ENCODE measurements around the gene MMUT.
A peak's percentile ranks its signal among the peaks of the same experiment; 100 is the strongest.
"Not testable (repeated sequence)": the region's sequence is repeated elsewhere in the genome, so short reads cannot be mapped to it uniquely, and the experiment has no call there.

The MMUT gene

GRCh38 chr6:49476564-49476963 lies 13.5 kb upstream of the MMUT start:
- H3K79me2 ChIP-seq (ENCODE audit: control insufficient read depth, insufficient read depth, low read length); H3K4me3 ChIP-seq (ENCODE audit: low read length); H3K4ac ChIP-seq (ENCODE audit: low read depth, low read length); H4K8ac ChIP-seq (ENCODE audit: low read depth, low read length); H3K18ac ChIP-seq (ENCODE audit: low read length); DNase-seq; H3K36me3 ChIP-seq (ENCODE audit: control insufficient read depth, insufficient read depth, low read length); H4K5ac ChIP-seq (ENCODE audit: low read length); H2AK5ac ChIP-seq (ENCODE audit: low read length); H3K79me1 ChIP-seq (ENCODE audit: low read length); H3K27me3 ChIP-seq (ENCODE audit: insufficient read depth, low read length, poor library complexity); H2BK120ac ChIP-seq (ENCODE audit: low read depth, low read length); H3K4me1 ChIP-seq (ENCODE audit: control insufficient read depth, low read depth, low read length); H3K27ac ChIP-seq (ENCODE audit: low read depth, low read length); H3K9ac ChIP-seq (ENCODE audit: low read length); H3K23ac ChIP-seq (ENCODE audit: low read length); H3K4me2 ChIP-seq (ENCODE audit: low read length); H2BK5ac ChIP-seq (ENCODE audit: low read length); H3K56ac ChIP-seq (ENCODE audit: low read length); H2BK15ac ChIP-seq (replicated peaks; ENCODE audit: low read depth): not testable (repeated sequence)
- no CpG with 5 or more reads among the region's 2 CpGs for WGBS (ENCODE audit: extremely low coverage, insufficient coverage, low lambda C conversion rate)

GRCh38 chr6:49468042-49468441 lies 5.0 kb upstream of the MMUT start:
- Histone ChIP-seq H4K5ac (ENCODE audit: low read length) (no peak overlapping the region), H3K4ac (ENCODE audit: low read depth, low read length) (no peak overlapping the region)
- WGBS (ENCODE audit: extremely low coverage, insufficient coverage, low lambda C conversion rate) = no CpG with 5 or more reads among the region's 9 CpGs

GRCh38 chr6:49464691-49465090 lies 1.6 kb upstream of the MMUT start:
- Histone ChIP-seq H3K9ac (ENCODE audit: low read length) (no peak overlapping the region), H3K4me2 (ENCODE audit: low read length) (no peak overlapping the region), H2BK5ac (ENCODE audit: low read length) (no peak overlapping the region), H2BK120ac (ENCODE audit: low read depth, low read length) (no peak overlapping the region), H3K23ac (ENCODE audit: low read length) (no peak overlapping the region), H3K18ac (ENCODE audit: low read length) (no peak overlapping the region), H3K4ac (ENCODE audit: low read depth, low read length) (no peak overlapping the region), H2BK15ac (replicated peaks; ENCODE audit: low read depth) (no peak overlapping the region), H3K4me1 (ENCODE audit: control insufficient read depth, low read depth, low read length) (peaks cover 3% of the 10 kb centered on the region), H2AK5ac (ENCODE audit: low read length) (no peak overlapping the region), H3K79me2 (ENCODE audit: control insufficient read depth, insufficient read depth, low read length) (peaks cover 23% of the 10 kb centered on the region), H3K36me3 (ENCODE audit: control insufficient read depth, insufficient read depth, low read length) (no peaks in the 10 kb centered on the region), H3K4me3 (ENCODE audit: low read length) (no peak overlapping the region), H4K8ac (ENCODE audit: low read depth, low read length) (no peak overlapping the region), H3K56ac (ENCODE audit: low read length) (no peak overlapping the region), H4K5ac (ENCODE audit: low read length) (no peak overlapping the region), H3K79me1 (ENCODE audit: low read length) (peaks cover 9% of the 10 kb centered on the region), H3K27me3 (ENCODE audit: insufficient read depth, low read length, poor library complexity) (no peaks in the 10 kb centered on the region), H3K27ac (ENCODE audit: low read depth, low read length) (no peak overlapping the region)
- no peak for DNase-seq
- no CpG with 5 or more reads among the region's 2 CpGs for WGBS (ENCODE audit: extremely low coverage, insufficient coverage, low lambda C conversion rate)

More at GRCh38 chr6:49468042-49468441, 5.0 kb upstream of the MMUT start:
- Histone ChIP-seq H3K27me3 (ENCODE audit: insufficient read depth, low read length, poor library complexity) (no peaks in the 10 kb centered on the region), H3K79me1 (ENCODE audit: low read length) (peaks cover 9% of the 10 kb centered on the region), H3K4me1 (ENCODE audit: control insufficient read depth, low read depth, low read length) (peaks cover 3% of the 10 kb centered on the region), H3K27ac (ENCODE audit: low read depth, low read length) (no peak overlapping the region), H2BK5ac (ENCODE audit: low read length) (no peak overlapping the region), H2BK15ac (replicated peaks; ENCODE audit: low read depth) (no peak overlapping the region), H3K18ac (ENCODE audit: low read length) (no peak overlapping the region), H2BK120ac (ENCODE audit: low read depth, low read length) (no peak overlapping the region), H3K23ac (ENCODE audit: low read length) (no peak overlapping the region), H2AK5ac (ENCODE audit: low read length) (no peak overlapping the region), H3K9ac (ENCODE audit: low read length) (no peak overlapping the region), H3K4me3 (ENCODE audit: low read length) (no peak overlapping the region), H3K56ac (ENCODE audit: low read length) (no peak overlapping the region), H4K8ac (ENCODE audit: low read depth, low read length) (no peak overlapping the region), H3K36me3 (ENCODE audit: control insufficient read depth, insufficient read depth, low read length) (no peaks in the 10 kb centered on the region), H3K4me2 (ENCODE audit: low read length) (no peak overlapping the region), H3K79me2 (ENCODE audit: control insufficient read depth, insufficient read depth, low read length) (peaks cover 23% of the 10 kb centered on the region)
- no peak for DNase-seq

GRCh38 chr6:49463612-49463967 lies 537 bp upstream of the MMUT start:
- Histone ChIP-seq H4K5ac (ENCODE audit: low read length) (no peak overlapping the region), H3K79me1 (ENCODE audit: low read length) (peaks cover 9% of the 10 kb centered on the region), H3K18ac (ENCODE audit: low read length) (no peak overlapping the region), H2AK5ac (ENCODE audit: low read length) (no peak overlapping the region), H3K27ac (ENCODE audit: low read depth, low read length) (no peak overlapping the region), H2BK5ac (ENCODE audit: low read length) (no peak overlapping the region), H3K4me2 (ENCODE audit: low read length) (peak overlapping the region; percentile 47), H3K79me2 (ENCODE audit: control insufficient read depth, insufficient read depth, low read length) (peaks cover 23% of the 10 kb centered on the region), H2BK120ac (ENCODE audit: low read depth, low read length) (no peak overlapping the region), H3K9ac (ENCODE audit: low read length) (peak overlapping the region; percentile 72), H3K4me3 (ENCODE audit: low read length) (peak overlapping the region; percentile 62), H3K4ac (ENCODE audit: low read depth, low read length) (no peak overlapping the region), H2BK15ac (replicated peaks; ENCODE audit: low read depth) (no peak overlapping the region), H3K56ac (ENCODE audit: low read length) (peak overlapping the region; percentile 79), H3K36me3 (ENCODE audit: control insufficient read depth, insufficient read depth, low read length) (no peaks in the 10 kb centered on the region), H4K8ac (ENCODE audit: low read depth, low read length) (no peak overlapping the region), H3K4me1 (ENCODE audit: control insufficient read depth, low read depth, low read length) (peaks cover 3% of the 10 kb centered on the region), H3K23ac (ENCODE audit: low read length) (no peak overlapping the region), H3K27me3 (ENCODE audit: insufficient read depth, low read length, poor library complexity) (no peaks in the 10 kb centered on the region)
- WGBS (ENCODE audit: extremely low coverage, insufficient coverage, low lambda C conversion rate) = no CpG with 5 or more reads among the region's 4 CpGs
- DNase-seq = no peak

- Histone ChIP-seq H3K27me3 (ENCODE audit: insufficient read depth, low read length, poor library complexity) (no peaks in the 10 kb centered on the region), H3K27ac (ENCODE audit: low read depth, low read length) (no peak overlapping the region), H3K4me1 (ENCODE audit: control insufficient read depth, low read depth, low read length) (peaks cover 3% of the 10 kb centered on the region), H3K4me2 (ENCODE audit: low read length) (peak overlapping the region; percentile 98), H3K56ac (ENCODE audit: low read length) (peak overlapping the region; percentile 86), H3K4me3 (ENCODE audit: low read length) (peak overlapping the region; percentile 76), H2BK5ac (ENCODE audit: low read length) (no peak overlapping the region), H4K5ac (ENCODE audit: low read length) (no peak overlapping the region), H3K18ac (ENCODE audit: low read length) (no peak overlapping the region), H3K79me2 (ENCODE audit: control insufficient read depth, insufficient read depth, low read length) (peaks cover 23% of the 10 kb centered on the region), H3K36me3 (ENCODE audit: control insufficient read depth, insufficient read depth, low read length) (no peaks in the 10 kb centered on the region), H3K79me1 (ENCODE audit: low read length) (peaks cover 7% of the 10 kb centered on the region), H2BK120ac (ENCODE audit: low read depth, low read length) (no peak overlapping the region), H2BK15ac (replicated peaks; ENCODE audit: low read depth) (no peak overlapping the region), H3K23ac (ENCODE audit: low read length) (no peak overlapping the region), H4K8ac (ENCODE audit: low read depth, low read length) (no peak overlapping the region), H3K4ac (ENCODE audit: low read depth, low read length) (no peak overlapping the region), H2AK5ac (ENCODE audit: low read length) (no peak overlapping the region), H3K9ac (ENCODE audit: low read length) (peak overlapping the region; percentile 79)
- DNase-seq = no peak
- WGBS (ENCODE audit: extremely low coverage, insufficient coverage, low lambda C conversion rate) = no CpG with 5 or more reads among the region's 7 CpGs
Measured at GRCh38 chr6:49462599-49462926, 490 bp downstream of the MMUT start.

- WGBS (ENCODE audit: extremely low coverage, insufficient coverage, low lambda C conversion rate) = no CpG with 5 or more reads among the region's 3 CpGs
- H2BK120ac ChIP-seq (ENCODE audit: low read depth, low read length) = no peak overlapping the region
- no peak overlapping the region for H3K4me3 ChIP-seq (ENCODE audit: low read length)
- H3K27ac ChIP-seq (ENCODE audit: low read depth, low read length) = no peak overlapping the region
- DNase-seq = no peak
- peaks cover 7% of the 10 kb centered on the region for H3K79me1 ChIP-seq (ENCODE audit: low read length)
- no peak overlapping the region for H3K4ac ChIP-seq (ENCODE audit: low read depth, low read length)
- peaks cover 23% of the 10 kb centered on the region for H3K79me2 ChIP-seq (ENCODE audit: control insufficient read depth, insufficient read depth, low read length)
- H4K5ac ChIP-seq (ENCODE audit: low read length) = no peak overlapping the region
- no peak overlapping the region for H3K18ac ChIP-seq (ENCODE audit: low read length)
- H2BK5ac ChIP-seq (ENCODE audit: low read length) = no peak overlapping the region
- H2AK5ac ChIP-seq (ENCODE audit: low read length) = no peak overlapping the region
- H3K4me2 ChIP-seq (ENCODE audit: low read length) = no peak overlapping the region
- H3K56ac ChIP-seq (ENCODE audit: low read length) = no peak overlapping the region
- no peaks in the 10 kb centered on the region for H3K27me3 ChIP-seq (ENCODE audit: insufficient read depth, low read length, poor library complexity)
- H3K36me3 ChIP-seq (ENCODE audit: control insufficient read depth, insufficient read depth, low read length) = no peaks in the 10 kb centered on the region
- peak overlapping the region; percentile 76 for H4K8ac ChIP-seq (ENCODE audit: low read depth, low read length)
- H3K9ac ChIP-seq (ENCODE audit: low read length) = no peak overlapping the region
- H3K4me1 ChIP-seq (ENCODE audit: control insufficient read depth, low read depth, low read length) = peaks cover 3% of the 10 kb centered on the region
- H3K23ac ChIP-seq (ENCODE audit: low read length) = no peak overlapping the region
- H2BK15ac ChIP-seq (replicated peaks; ENCODE audit: low read depth) = no peak overlapping the region
Measured at GRCh38 chr6:49462071-49462470, 982 bp downstream of the MMUT start.

All from mesendoderm (in vitro differentiated cells).